GM19395 (cell line): ENCODE results near the gene MOCS3.

Experiments
- ATAC-seq: cut with Tn5 transposase; IDR thresholded peaks from one replicate; pipeline ENCODE4 v1.9.1; 2021; ENCODE audit warnings: mild to moderate bottlenecking, moderate library complexity; ENCODE audit not compliant: unreplicated experiment

The MOCS3 gene

GRCh38 chr20:51009303-51010042 is 50.9 kb downstream of the MOCS3 start:
- ATAC-seq: no peak

GRCh38 chr20:51010043-51010365 is 51.4 kb downstream of the MOCS3 start:
- ATAC-seq: no peak

- ATAC-seq: no peak
These were observed 52.3 kb downstream of the MOCS3 start for GRCh38 chr20:51010932-51011331.

- ATAC-seq: no peak
These were observed 52.9 kb downstream of the MOCS3 start for GRCh38 chr20:51011479-51011878.

- ATAC-seq: no peak
These were observed 53.7 kb downstream of the MOCS3 start for GRCh38 chr20:51012357-51012756.
